WTC11 (cell line): Measurements from ENCODE around the gene ICAM1. TPM values are rescaled to one million over a fixed set of nuclear protein-coding genes. Genes with fewer than 3 reads are reported as not detected.

Source experiments
- ATAC-seq: fragments of 200-7000 bp; cut with Tn5 transposase; 2 replicates; pipeline ENCODE4 v1.10.0; 2021; ENCODE audit warnings: mild to moderate bottlenecking, moderate library complexity
- CTCF ChIA-PET: fragments of 300-600 bp; sonication (Branson Sonifier 250); formaldehyde crosslinking; loops from one replicate; lab custom pipeline; 2021; ENCODE audit warnings: antibody characterized with exemption; lab: Charles Lee
- POLR2A ChIA-PET: fragments of 350-600 bp; sonication (Branson Sonifier 250); formaldehyde crosslinking; loops from one replicate; lab custom pipeline; 2021; ENCODE audit warnings: antibody characterized with exemption; lab: Charles Lee
- DNase-seq: peaks from one replicate; pipeline ENCODE4 v3.0.0; 2021; ENCODE audit warnings: low spot score
- H3K27ac Mint-ChIP-seq: 2 replicates; pipeline ENCODE4 v1.8.0; 2021; ENCODE audit warnings: mixed read lengths
- H3K27me3 Mint-ChIP-seq: 2 replicates; pipeline ENCODE4 v1.8.0; 2021; ENCODE audit warnings: low read depth, mild to moderate bottlenecking, moderate library complexity, mixed read lengths
- H3K36me3 Mint-ChIP-seq: 2 replicates; pipeline ENCODE4 v1.8.0; 2021; ENCODE audit warnings: mixed read lengths
- H3K4me1 Mint-ChIP-seq: 2 replicates; pipeline ENCODE4 v1.8.0; 2022; ENCODE audit warnings: mixed read lengths
- H3K4me3 Mint-ChIP-seq: 2 replicates; pipeline ENCODE4 v1.8.0; 2021; ENCODE audit warnings: mild to moderate bottlenecking, moderate library complexity, mixed read lengths
- H3K9me3 Mint-ChIP-seq: 2 replicates; pipeline ENCODE4 v1.8.0; 2021; ENCODE audit warnings: mixed read lengths
- CREB1 ChIP-seq: sonication (generic); formaldehyde crosslinking; IDR thresholded peaks from 2 replicates; pipeline ENCODE4 v1.8.0; 2023; ENCODE audit warnings: mild to moderate bottlenecking, missing genetic modification reagents
- FOXK1 ChIP-seq: sonication (generic); formaldehyde crosslinking; IDR thresholded peaks from 2 replicates; pipeline ENCODE4 v1.8.0; 2022; ENCODE audit warnings: mild to moderate bottlenecking, moderate library complexity, missing genetic modification reagents
- FOXP1 ChIP-seq: sonication (generic); formaldehyde crosslinking; IDR thresholded peaks from 2 replicates; pipeline ENCODE4 v1.8.0; 2022; ENCODE audit warnings: missing genetic modification reagents, mild to moderate bottlenecking, moderate library complexity, borderline replicate concordance
- GABPB1 ChIP-seq: sonication (generic); formaldehyde crosslinking; IDR thresholded peaks from 2 replicates; pipeline ENCODE4 v1.8.1; 2023; ENCODE audit warnings: mild to moderate bottlenecking, missing genetic modification reagents
- NFE2L1 ChIP-seq: sonication (generic); formaldehyde crosslinking; IDR thresholded peaks from 2 replicates; pipeline ENCODE4 v1.8.1; 2023; ENCODE audit warnings: missing genetic modification reagents
- NFYB ChIP-seq: sonication (generic); formaldehyde crosslinking; conservative IDR thresholded peaks from 2 replicates; pipeline ENCODE4 v1.8.0; 2022; ENCODE audit warnings: low read depth, missing genetic modification reagents
- NR1H2 ChIP-seq: sonication (generic); formaldehyde crosslinking; IDR thresholded peaks from 2 replicates; pipeline ENCODE4 v1.9.0; 2021; ENCODE audit warnings: mild to moderate bottlenecking, moderate library complexity, missing genetic modification reagents
- OVOL2 ChIP-seq: fragments of 250-450 bp; sonication (Bioruptor Pico); IDR thresholded peaks from 2 replicates; pipeline ENCODE4 v1.9.0; 2021; ENCODE audit warnings: mild to moderate bottlenecking, borderline replicate concordance
- RORB ChIP-seq: fragments of 250-450 bp; sonication (Bioruptor Pico); IDR thresholded peaks from 2 replicates; pipeline ENCODE4 v1.9.0; 2021; ENCODE audit warnings: mild to moderate bottlenecking
- SP1 ChIP-seq: sonication (generic); formaldehyde crosslinking; conservative IDR thresholded peaks from 2 replicates; pipeline ENCODE4 v1.8.1; 2022; ENCODE audit warnings: missing genetic modification reagents
- TCF7 ChIP-seq: sonication (generic); formaldehyde crosslinking; IDR thresholded peaks from 2 replicates; pipeline ENCODE4 v1.8.0; 2022; ENCODE audit warnings: mild to moderate bottlenecking, low read depth, missing genetic modification reagents, moderate library complexity
- ZNF219 ChIP-seq: sonication (generic); formaldehyde crosslinking; IDR thresholded peaks from 2 replicates; pipeline ENCODE4 v1.8.0; 2023; ENCODE audit warnings: missing genetic modification reagents, mild to moderate bottlenecking, borderline replicate concordance
- ZNF232 ChIP-seq: sonication (generic); formaldehyde crosslinking; IDR thresholded peaks from 2 replicates; pipeline ENCODE4 v1.8.0; 2022; ENCODE audit warnings: mild to moderate bottlenecking, missing genetic modification reagents
- ZNF317 ChIP-seq: sonication (generic); formaldehyde crosslinking; IDR thresholded peaks from 2 replicates; pipeline ENCODE4 v1.8.1; 2023; ENCODE audit warnings: low read depth, mild to moderate bottlenecking, moderate library complexity, missing genetic modification reagents, borderline replicate concordance
- ZNF396 ChIP-seq: fragments of 250-450 bp; sonication (Bioruptor Pico); IDR thresholded peaks from 2 replicates; pipeline ENCODE4 v1.8.0; 2021; ENCODE audit warnings: mild to moderate bottlenecking, moderate library complexity, borderline replicate concordance
- total RNA-seq: library from RNA; stranded (reverse); gene quantifications from 3 replicates; pipeline ENCODE4 v1.2.3, GENCODE V29; 2021
- TF ChIP-seq, protein P1 (sequence below): fragments of 200-600 bp; IDR thresholded peaks from 2 replicates; pipeline ENCODE4 v1.8.0; 2022; ENCODE audit warnings: antibody characterized with exemption
- TF ChIP-seq, protein P2 (sequence below): sonication (generic); formaldehyde crosslinking; IDR thresholded peaks from 2 replicates; pipeline ENCODE4 v1.8.1; 2023; ENCODE audit warnings: mild to moderate bottlenecking, missing genetic modification reagents
- TF ChIP-seq, protein P3 (sequence below): sonication (generic); formaldehyde crosslinking; IDR thresholded peaks from 2 replicates; pipeline ENCODE4 v1.8.0; 2023; ENCODE audit warnings: mild to moderate bottlenecking, missing genetic modification reagents

ICAM1 gene
- total RNA-seq, 1 experiment from 2014 or later: 3.8 TPM

DNA sequence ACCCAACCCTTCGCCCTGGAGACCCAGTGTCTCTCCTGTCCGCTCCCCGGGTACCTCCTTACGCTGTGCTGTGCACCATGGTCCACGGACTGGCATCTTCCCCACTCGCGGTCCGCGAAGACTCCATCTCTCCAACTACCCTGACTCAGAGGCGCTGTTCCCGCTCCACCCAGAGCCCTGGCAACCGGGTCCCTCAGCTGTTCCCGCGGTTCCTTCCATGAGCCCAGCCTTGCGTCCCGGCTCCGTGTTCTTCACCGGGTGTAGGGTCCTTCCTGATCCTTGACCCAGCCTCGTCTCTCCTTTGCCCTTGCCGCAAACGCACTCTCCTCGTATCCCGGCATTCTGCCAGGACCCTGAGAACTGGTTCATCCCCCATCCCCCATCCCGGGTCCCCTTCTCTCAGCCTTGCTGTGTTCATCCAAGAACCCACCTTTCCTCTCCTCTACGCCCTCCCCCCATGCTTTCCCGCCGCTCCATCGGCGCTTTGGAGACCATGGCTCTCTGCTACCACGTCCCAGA, 19.5 kb downstream of the ICAM1 start:
- POLR2A ChIA-PET: interaction anchor here (1.7 to 1.8 kb wide), 2 partner anchors 63 kb away, joined by 5 to 7 read pairs; no protein-coding TSS in a partner anchor

DNA sequence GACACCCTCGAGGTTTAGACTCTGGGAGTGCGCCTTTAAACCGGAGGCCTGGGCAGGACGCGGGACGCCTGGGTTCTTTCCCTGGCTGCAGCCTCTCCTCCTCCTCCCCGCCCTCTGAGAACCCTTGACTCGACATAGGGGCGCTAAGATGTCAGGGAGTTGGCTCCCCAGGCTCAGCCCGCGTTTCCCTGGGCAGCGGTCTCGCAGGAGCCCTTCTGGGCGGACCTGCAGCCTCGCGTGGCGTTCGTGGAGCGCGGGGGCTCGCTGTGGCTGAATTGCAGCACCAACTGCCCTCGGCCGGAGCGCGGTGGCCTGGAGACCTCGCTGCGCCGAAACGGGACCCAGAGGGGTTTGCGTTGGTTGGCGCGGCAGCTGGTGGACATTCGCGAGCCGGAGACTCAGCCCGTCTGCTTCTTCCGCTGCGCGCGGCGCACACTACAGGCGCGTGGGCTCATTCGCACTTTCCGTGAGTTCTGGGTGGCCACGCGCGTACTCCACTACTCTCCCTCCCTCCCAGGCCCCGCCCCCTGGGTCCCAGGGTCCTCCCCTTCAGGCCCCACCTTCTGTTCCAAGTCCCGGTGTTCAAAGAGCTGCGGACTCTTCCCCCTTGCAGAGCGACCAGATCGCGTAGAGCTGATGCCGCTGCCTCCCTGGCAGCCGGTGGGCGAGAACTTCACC, 20.1 kb downstream of the ICAM1 start:
- H3K9me3 Mint-ChIP-seq: no peaks in the 10 kb centered on the region
- TF ChIP-seq NR1H2 (0 out of 2 replicates have a peak, but pooled peaks have one; percentile 22), FOXP1 (CRISPR knock-in tag) (peak; percentile 59; the same call in 1 of the 2 replicates), FOXK1 (CRISPR knock-in tag) (peak; percentile 19; the same call in 1 of the 2 replicates), NFYB (CRISPR knock-in tag) (0 out of 2 replicates have a peak, but pooled peaks have one; percentile 7), SP1 (CRISPR knock-in tag) (0 out of 2 replicates have a peak, but pooled peaks have one; percentile 58), NFE2L1 (no peak), ZNF396 (CRISPR knock-in tag) (no peak), TCF7 (CRISPR knock-in tag) (0 out of 2 replicates have a peak, but pooled peaks have one; percentile 24)
- peaks cover 98% of the 10 kb centered on the region for H3K27me3 Mint-ChIP-seq
- ChIA-PET CTCF (interaction anchor here (0.6 to 9.0 kb wide), 15 partner anchors 19 to 196 kb away, joined by 3 to 180 read pairs (median 4); partner anchors contain the start of genes CDC37, ICAM1, PDE4A and RAVER1), POLR2A (interaction anchor here (1.0 to 1.7 kb wide), 4 partner anchors 20 to 62 kb away, joined by 3 to 8 read pairs (median 5); partner anchors contain the start of gene ICAM1)
- DNase-seq: peak; percentile 73
- H3K4me3 Mint-ChIP-seq: peak overlapping the region; percentile 82
- no peak overlapping the region for H3K27ac Mint-ChIP-seq
- no peak for ATAC-seq
- H3K36me3 Mint-ChIP-seq: no peaks in the 10 kb centered on the region
- peaks cover 42% of the 10 kb centered on the region for H3K4me1 Mint-ChIP-seq

More for the DNA sequence above, 19.5 kb downstream of the ICAM1 start:
- H3K27me3 Mint-ChIP-seq: peaks cover 92% of the 10 kb centered on the region
- CTCF ChIA-PET: interaction anchor here (0.6 to 9.0 kb wide), 13 partner anchors 11 to 133 kb away, joined by 4 to 180 read pairs (median 15); partner anchors contain the start of genes CDC37, ICAM1, RAVER1 and TYK2
- H3K9me3 Mint-ChIP-seq: no peaks in the 10 kb centered on the region
- TF ChIP-seq ZNF219 (CRISPR knock-in tag) (no peak), TCF7 (CRISPR knock-in tag) (no peak), CREB1 (CRISPR knock-in tag) (no peak), OVOL2 (CRISPR knock-in tag) (no peak), GABPB1 (CRISPR knock-in tag) (no peak), ZNF232 (CRISPR knock-in tag) (no peak), RORB (CRISPR knock-in tag) (no peak), ZNF317 (CRISPR knock-in tag) (no peak)
- TF ChIP-seq, protein P1, sequence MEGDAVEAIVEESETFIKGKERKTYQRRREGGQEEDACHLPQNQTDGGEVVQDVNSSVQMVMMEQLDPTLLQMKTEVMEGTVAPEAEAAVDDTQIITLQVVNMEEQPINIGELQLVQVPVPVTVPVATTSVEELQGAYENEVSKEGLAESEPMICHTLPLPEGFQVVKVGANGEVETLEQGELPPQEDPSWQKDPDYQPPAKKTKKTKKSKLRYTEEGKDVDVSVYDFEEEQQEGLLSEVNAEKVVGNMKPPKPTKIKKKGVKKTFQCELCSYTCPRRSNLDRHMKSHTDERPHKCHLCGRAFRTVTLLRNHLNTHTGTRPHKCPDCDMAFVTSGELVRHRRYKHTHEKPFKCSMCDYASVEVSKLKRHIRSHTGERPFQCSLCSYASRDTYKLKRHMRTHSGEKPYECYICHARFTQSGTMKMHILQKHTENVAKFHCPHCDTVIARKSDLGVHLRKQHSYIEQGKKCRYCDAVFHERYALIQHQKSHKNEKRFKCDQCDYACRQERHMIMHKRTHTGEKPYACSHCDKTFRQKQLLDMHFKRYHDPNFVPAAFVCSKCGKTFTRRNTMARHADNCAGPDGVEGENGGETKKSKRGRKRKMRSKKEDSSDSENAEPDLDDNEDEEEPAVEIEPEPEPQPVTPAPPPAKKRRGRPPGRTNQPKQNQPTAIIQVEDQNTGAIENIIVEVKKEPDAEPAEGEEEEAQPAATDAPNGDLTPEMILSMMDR: no peak
- TF ChIP-seq, protein P2, sequence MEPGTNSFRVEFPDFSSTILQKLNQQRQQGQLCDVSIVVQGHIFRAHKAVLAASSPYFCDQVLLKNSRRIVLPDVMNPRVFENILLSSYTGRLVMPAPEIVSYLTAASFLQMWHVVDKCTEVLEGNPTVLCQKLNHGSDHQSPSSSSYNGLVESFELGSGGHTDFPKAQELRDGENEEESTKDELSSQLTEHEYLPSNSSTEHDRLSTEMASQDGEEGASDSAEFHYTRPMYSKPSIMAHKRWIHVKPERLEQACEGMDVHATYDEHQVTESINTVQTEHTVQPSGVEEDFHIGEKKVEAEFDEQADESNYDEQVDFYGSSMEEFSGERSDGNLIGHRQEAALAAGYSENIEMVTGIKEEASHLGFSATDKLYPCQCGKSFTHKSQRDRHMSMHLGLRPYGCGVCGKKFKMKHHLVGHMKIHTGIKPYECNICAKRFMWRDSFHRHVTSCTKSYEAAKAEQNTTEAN (CRISPR knock-in tag): no peak
- TF ChIP-seq, protein P3, sequence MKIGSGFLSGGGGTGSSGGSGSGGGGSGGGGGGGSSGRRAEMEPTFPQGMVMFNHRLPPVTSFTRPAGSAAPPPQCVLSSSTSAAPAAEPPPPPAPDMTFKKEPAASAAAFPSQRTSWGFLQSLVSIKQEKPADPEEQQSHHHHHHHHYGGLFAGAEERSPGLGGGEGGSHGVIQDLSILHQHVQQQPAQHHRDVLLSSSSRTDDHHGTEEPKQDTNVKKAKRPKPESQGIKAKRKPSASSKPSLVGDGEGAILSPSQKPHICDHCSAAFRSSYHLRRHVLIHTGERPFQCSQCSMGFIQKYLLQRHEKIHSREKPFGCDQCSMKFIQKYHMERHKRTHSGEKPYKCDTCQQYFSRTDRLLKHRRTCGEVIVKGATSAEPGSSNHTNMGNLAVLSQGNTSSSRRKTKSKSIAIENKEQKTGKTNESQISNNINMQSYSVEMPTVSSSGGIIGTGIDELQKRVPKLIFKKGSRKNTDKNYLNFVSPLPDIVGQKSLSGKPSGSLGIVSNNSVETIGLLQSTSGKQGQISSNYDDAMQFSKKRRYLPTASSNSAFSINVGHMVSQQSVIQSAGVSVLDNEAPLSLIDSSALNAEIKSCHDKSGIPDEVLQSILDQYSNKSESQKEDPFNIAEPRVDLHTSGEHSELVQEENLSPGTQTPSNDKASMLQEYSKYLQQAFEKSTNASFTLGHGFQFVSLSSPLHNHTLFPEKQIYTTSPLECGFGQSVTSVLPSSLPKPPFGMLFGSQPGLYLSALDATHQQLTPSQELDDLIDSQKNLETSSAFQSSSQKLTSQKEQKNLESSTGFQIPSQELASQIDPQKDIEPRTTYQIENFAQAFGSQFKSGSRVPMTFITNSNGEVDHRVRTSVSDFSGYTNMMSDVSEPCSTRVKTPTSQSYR: no peak
- H3K4me3 Mint-ChIP-seq: peak overlapping the region; percentile 82
- no peak overlapping the region for H3K27ac Mint-ChIP-seq
- no peaks in the 10 kb centered on the region for H3K36me3 Mint-ChIP-seq
- peaks cover 38% of the 10 kb centered on the region for H3K4me1 Mint-ChIP-seq
- ATAC-seq (no peak), DNase-seq (peak; percentile 59)
